ENCODE results near the gene ROS1. TPM values are rescaled to one million over a fixed set of nuclear protein-coding genes. Genes with fewer than 3 reads are reported as not detected.

The ROS1 gene
- total RNA-seq, 4 donors from 2014 or later: not detected

DNA sequence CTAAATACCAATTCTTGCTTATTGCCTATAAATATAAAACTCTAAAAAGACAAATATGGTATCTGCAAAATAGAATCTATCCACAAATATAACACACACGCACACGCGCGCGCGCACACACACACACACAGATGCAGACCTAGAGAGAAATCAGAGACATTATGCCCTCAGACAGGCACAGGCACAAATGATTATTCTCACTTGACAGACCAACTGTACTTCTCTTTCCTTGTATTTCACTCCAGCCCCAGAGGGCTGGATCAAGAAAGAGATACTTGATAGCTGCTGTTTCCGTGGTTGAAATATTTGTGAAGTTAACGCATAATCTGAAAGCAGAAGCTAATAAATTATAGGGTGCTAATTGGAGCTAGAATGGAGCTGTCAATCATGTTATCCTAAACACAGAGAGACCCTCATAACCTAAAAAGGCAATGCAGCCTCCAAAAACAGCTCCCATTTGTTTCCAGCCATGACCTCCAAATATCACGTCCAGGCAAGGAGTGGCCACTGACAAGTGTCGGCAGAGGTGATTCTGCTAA lies 148.9 kb downstream of the ROS1 start:
- Histone ChIP-seq H3K4me3 (no peak overlapping the region), H3K27me3 (no peaks in the 10 kb centered on the region)

DNA sequence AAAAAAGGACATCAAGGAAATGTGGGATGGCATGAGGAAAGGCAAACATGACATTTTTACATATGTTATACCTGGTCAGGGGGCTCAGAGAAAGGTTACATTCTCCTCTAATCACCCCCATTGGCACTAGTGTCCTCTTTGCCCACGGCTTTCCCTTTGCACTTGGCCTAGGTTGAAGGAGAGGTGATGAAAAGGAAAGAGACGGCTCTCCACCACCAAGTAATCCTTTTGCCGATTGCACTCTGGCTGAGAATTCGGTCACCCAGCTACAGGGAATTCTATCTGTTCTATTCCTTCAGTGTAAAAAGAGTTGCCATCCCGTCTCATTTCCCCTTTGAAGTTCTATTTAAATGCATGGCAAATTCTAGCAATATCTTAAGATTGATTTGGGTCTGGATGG lies 150.0 kb downstream of the ROS1 start:
- DNase-seq: no peak
- Histone ChIP-seq H3K9me3 (no peaks in the 10 kb centered on the region), H3K27me3 (no peaks in the 10 kb centered on the region), H3K36me3 (no peaks in the 10 kb centered on the region), H3K4me1 (peaks cover 33 to 48% of the 10 kb centered on the region in 2 donors), H3K4me3 (peak overlapping the region in 3 of 4 donors; percentile 1 to 27 (median 17)), H3K27ac (peak overlapping the region; percentile 90 to 99 (median 97))
- intact Hi-C loops (cut with DNase I; ENCODE audit: low total_unique reads) (loop anchor here (2.0 to 10.0 kb wide), 2 partner anchors 137 to 1279 kb away; no protein-coding TSS in a partner anchor), in situ Hi-C loops (cut with MboI; ENCODE audit: low sequenced_read_pairs in 4 of 4) (no loop called here)
- peak; percentile 31 to 32 for ATAC-seq
- TF ChIP-seq, protein P1, sequence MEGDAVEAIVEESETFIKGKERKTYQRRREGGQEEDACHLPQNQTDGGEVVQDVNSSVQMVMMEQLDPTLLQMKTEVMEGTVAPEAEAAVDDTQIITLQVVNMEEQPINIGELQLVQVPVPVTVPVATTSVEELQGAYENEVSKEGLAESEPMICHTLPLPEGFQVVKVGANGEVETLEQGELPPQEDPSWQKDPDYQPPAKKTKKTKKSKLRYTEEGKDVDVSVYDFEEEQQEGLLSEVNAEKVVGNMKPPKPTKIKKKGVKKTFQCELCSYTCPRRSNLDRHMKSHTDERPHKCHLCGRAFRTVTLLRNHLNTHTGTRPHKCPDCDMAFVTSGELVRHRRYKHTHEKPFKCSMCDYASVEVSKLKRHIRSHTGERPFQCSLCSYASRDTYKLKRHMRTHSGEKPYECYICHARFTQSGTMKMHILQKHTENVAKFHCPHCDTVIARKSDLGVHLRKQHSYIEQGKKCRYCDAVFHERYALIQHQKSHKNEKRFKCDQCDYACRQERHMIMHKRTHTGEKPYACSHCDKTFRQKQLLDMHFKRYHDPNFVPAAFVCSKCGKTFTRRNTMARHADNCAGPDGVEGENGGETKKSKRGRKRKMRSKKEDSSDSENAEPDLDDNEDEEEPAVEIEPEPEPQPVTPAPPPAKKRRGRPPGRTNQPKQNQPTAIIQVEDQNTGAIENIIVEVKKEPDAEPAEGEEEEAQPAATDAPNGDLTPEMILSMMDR (IDR thresholded peaks at IDR 0.05 in 4 of 5, conservative IDR thresholded peaks at IDR 0.05 in 1 of 5): no peak
- TF ChIP-seq POLR2A (IDR thresholded peaks at IDR 0.05): no peak

More for the DNA sequence above, 148.9 kb downstream of the ROS1 start:
- H3K9me3 ChIP-seq: no peaks in the 10 kb centered on the region
- H3K27ac ChIP-seq: peak overlapping the region; percentile 90 to 99 (median 97)
- no peaks in the 10 kb centered on the region for H3K36me3 ChIP-seq
- intact Hi-C loops (cut with DNase I; ENCODE audit: low total_unique reads): loop anchor here (10.0 kb wide), 1 partner anchor 1278 kb away; no protein-coding TSS in a partner anchor
- in situ Hi-C loops (cut with MboI; ENCODE audit: low sequenced_read_pairs in 4 of 4): no loop called here
- TF ChIP-seq, protein P1 (IDR thresholded peaks at IDR 0.05 in 4 of 5, conservative IDR thresholded peaks at IDR 0.05 in 1 of 5): no peak
- peak in 1 of 2 donors; percentile 58 for TF ChIP-seq POLR2A (IDR thresholded peaks at IDR 0.05)
- ATAC-seq (peak; percentile 48 to 49), DNase-seq (peak in 1 of 2 donors; percentile 23)
- peaks cover 33 to 48% of the 10 kb centered on the region in 2 donors for H3K4me1 ChIP-seq

- H3K9me3 ChIP-seq: no peaks in the 10 kb centered on the region
- DNase-seq: peak; percentile 66 to 78
- in situ Hi-C loops (cut with MboI; ENCODE audit: low sequenced_read_pairs in 4 of 4) (no loop called here), intact Hi-C loops (cut with DNase I; ENCODE audit: low total_unique reads) (loop anchor here (2.0 to 10.0 kb wide), 2 partner anchors 136 to 1280 kb away; no protein-coding TSS in a partner anchor)
- H3K27me3 ChIP-seq: no peaks in the 10 kb centered on the region
- peak overlapping the region in 3 of 4 donors; percentile 1 to 27 (median 17) for H3K4me3 ChIP-seq
- peaks cover 33 to 48% of the 10 kb centered on the region in 2 donors for H3K4me1 ChIP-seq
- ATAC-seq: peak; percentile 78 to 83
- TF ChIP-seq, protein P1 (IDR thresholded peaks at IDR 0.05 in 4 of 5, conservative IDR thresholded peaks at IDR 0.05 in 1 of 5): no peak
- TF ChIP-seq POLR2A (IDR thresholded peaks at IDR 0.05): peak; percentile 52 to 73
- H3K27ac ChIP-seq: peak overlapping the region; percentile 90 to 99 (median 97)
- H3K36me3 ChIP-seq: no peaks in the 10 kb centered on the region
These were observed 150.5 kb downstream of the ROS1 start for GRCh38 chr6:117275205-117275604.

DNA sequence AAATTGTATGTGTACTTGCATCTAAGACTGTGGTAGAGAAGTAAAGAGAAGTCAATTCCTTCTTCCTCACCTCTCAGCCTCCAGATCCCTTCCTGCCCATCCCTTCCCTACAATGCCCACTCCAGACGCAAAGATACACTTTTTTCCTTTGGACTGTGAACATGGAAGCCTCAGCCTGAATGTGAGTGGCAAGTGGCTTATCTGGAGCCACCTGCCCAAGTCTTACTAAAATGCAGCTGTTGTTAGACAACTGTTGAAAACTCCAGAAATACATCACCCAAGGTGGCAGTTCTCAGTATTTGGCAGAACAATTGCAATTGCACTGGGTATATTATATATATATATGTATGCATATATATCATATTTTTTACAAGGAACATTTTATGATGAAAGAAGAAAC lies 152.9 kb downstream of the ROS1 start:
- no peaks in the 10 kb centered on the region for H3K9me3 ChIP-seq
- peaks cover 0 to 4% (median 0%) of the 10 kb centered on the region in 3 donors for H3K27me3 ChIP-seq
- H3K4me3 ChIP-seq: no peak overlapping the region
- no peaks in the 10 kb centered on the region for H3K36me3 ChIP-seq
- no peak for TF ChIP-seq POLR2A (IDR thresholded peaks at IDR 0.05)
- TF ChIP-seq, protein P1 (IDR thresholded peaks at IDR 0.05 in 4 of 5, conservative IDR thresholded peaks at IDR 0.05 in 1 of 5): no peak
- intact Hi-C loops (cut with DNase I; ENCODE audit: low total_unique reads): loop anchor here (10.0 kb wide), 1 partner anchor 1282 kb away; no protein-coding TSS in a partner anchor
- ATAC-seq (no peak), DNase-seq (no peak)
- peaks cover 42 to 56% of the 10 kb centered on the region in 2 donors for H3K4me1 ChIP-seq
- peak overlapping the region; percentile 90 to 99 (median 97) for H3K27ac ChIP-seq
- in situ Hi-C loops (cut with MboI; ENCODE audit: low sequenced_read_pairs in 4 of 4): no loop called here

Data from gastrocnemius medialis (tissue), 4 donors.